GM19372 (cell line): ENCODE results near the gene RBP3.

Experiments used
- ATAC-seq: cut with Tn5 transposase; IDR thresholded peaks from one replicate; pipeline ENCODE4 v1.9.1; 2021; ENCODE audit warnings: mild to moderate bottlenecking, low read depth, moderate library complexity; ENCODE audit not compliant: unreplicated experiment

RBP3 gene

DNA sequence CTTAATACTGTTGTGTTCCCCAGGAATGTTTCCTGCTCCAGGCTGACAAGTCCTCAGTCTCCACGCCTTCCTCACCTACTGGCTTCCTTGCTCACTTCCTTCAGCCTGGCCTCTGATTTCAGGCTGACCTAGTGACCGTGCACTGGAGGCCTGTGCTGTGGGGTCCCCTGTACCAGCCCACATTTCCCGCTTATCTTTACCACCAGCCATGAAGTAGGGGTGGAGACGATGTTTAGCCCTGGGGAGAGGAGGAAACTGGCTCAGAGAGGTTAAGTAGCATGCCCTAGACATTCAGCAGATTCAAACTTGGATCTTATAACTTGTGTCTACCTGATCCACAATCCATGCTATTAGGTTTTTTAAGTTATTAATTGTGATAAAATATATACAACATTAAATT, 40.7 kb downstream of the RBP3 start:
- ATAC-seq = no peak

DNA sequence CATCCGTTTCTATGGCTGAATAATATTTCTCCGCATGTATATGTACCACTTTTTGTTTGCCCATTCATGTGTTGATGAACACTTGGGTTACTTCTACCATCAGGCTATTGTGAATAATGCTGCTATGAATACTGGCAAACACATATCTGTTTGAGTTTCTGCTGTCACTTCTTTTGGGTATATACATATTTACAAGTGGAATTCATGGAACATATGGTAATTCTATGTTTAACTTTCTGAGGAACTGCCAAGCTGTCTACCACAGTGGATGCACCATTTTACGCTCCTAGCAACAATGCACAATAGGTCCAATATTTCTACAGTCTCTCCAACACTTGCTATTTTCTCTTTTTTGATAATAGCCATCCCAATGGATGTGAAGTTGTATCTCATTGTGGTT, 41.5 kb downstream of the RBP3 start:
- no peak for ATAC-seq

DNA sequence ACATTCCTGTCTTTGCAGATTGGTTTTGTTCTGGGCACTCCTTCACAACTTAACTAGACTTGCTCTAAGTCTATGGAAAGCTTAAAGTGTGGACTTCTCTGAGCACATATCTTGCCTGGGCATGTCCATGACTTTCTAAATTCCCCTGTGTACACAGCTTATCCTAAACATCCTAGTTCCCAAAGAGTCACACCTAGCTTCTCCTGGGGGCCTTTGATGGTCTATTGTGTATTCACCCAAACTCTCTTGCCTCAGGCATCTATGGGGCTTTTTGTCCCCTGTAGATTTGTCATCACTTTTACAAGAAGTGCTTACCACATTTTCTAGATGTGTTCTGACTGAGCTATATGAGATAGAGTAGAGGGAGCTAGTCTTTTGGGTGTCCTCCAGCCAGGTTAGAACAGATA, 48.2 kb downstream of the RBP3 start:
- ATAC-seq = no peak

DNA sequence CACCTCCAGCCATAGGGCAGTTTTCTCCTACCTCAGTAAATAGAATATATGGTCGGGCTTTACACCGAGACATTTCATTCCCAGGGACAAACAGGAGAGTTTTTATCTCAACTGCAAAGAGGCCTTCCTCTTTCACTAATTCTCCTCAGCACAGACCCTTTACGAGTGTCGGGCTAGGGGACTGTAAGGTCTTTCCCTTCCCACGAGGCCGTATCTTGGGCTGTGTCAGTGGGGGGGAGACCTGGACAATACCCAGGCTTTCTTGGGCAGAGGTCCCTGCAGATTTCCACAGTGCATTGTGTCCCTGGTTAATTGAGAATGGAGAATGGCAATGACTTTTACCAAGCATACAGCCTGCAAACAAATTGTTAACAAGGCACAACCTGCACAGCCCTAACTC, 49.1 kb downstream of the RBP3 start:
- no peak for ATAC-seq

DNA sequence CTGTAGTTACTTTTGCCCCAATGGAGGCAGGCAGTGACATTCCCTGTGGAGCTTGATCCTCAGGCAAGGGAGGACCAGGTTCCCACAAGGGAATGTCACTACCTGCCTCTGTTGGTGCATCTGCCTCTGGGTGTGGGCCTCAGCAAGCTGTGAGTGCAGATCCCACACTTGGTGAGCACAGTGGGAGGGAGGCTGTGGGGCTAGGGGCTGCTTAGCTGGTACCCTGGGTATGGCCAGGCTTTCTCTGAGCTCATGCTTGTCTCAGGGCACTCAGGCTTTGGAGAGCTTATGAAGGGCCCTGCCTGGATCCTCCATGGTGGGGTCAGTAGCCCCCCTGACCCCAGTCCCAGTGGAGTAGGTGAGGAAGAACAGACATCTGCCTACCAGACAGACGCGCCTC, 52.1 kb downstream of the RBP3 start:
- no peak for ATAC-seq

DNA sequence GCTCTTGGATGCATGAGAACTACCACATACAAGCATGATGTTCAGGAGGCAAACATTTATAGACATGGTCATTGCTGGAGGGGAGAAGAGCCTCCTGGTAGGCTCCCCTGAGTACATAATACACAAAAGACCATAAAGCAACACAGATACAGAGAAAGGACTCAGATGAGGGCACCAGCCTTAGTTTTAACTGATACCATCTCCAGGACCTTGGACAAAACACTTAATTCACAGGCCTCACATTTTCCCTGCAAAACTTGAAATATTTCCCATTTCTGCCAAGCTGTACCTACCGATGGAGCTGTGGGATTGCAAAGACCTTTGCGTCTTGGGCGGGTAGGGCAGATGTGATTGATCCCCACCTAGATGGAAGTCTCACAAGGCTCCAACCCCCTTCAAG, 52.6 kb downstream of the RBP3 start:
- ATAC-seq = no peak

DNA sequence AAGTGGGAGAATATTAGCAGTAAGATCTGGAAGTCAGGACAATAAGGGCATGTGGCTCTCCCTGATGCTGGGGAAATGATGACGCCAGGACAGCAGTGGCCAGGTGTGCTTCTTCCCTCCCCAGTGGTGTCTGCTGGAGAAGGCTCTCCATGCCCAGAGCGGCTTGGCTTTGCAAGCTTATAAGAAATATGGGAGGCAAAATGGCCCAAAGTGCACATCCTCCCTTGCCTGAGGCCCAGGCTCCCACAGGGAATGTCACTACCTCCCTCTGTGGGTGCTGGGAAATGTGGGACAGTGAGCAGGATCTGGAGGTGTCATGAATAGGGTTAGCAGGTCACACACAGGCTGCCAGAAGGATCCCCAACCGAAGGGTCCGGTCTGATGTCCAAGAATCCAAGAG, 53.0 kb downstream of the RBP3 start:
- ATAC-seq = no peak

DNA sequence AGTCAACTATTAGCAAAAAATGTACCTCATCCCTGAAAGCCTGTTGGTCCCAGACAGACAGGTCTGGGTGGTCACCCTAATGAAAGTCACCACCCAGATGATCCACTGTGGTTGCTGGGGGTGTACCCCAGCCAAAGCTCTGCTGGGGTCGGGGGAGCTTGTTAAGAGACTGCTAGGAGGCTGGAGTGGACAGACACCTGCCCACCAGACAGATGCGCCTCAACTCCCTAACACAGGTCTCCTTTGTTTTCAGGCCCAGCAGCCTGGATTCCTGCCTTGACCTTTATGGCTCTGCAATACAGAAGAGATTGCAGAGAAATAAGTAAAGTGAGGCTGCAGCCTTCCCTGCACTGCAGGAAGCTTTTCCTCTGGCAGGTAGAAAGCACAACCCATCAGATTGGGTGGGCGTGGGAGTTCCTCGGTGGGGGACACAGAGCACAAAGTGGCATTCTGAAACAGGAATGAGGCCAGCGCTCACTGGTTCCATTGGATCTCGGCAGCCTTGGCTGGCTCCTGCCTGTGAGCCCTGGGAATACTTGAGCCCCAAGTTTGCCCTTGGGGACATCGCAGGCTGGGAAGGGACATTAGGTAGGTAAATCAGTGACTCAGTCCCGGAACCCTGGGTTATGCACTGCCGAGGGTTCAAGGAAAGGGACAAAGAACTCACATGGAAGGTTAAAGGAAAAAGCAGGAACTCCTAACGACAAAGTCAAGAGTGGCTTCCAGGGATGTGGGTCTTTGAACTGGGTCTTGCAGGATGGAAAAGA, 53.9 kb downstream of the RBP3 start:
- ATAC-seq = no peak

DNA sequence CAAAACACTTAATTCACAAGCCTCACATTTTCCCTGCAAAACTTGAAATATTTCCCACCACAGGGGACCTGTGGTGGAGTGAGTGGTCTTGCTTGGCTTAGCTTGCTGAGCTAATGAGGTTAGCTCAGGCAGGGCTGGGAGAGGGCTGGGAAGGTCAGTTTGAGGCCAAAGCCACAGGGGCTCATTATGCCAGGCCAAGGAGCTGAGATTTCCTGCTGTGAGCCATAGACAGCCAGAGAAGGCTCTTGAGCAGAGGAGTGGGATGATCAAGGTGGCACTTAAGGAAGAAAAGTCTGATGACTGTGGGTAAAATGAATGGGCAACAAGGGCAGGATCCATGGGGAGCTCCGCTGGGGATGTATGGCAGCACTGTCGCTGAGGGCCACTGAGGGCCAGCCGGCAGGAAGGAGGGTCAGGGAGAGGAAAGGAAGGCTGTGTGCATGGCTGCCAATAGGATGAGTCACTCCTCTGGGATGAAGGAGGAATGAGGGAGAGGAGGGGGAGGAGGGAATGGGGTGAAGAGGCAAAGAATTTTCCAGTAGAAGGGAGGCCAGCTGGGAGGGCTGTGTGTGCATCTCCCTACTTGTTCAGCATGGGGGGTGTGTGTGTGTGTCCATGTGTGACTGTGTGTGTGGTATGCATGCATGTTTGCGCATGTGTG, 54.6 kb downstream of the RBP3 start:
- ATAC-seq = no peak

DNA sequence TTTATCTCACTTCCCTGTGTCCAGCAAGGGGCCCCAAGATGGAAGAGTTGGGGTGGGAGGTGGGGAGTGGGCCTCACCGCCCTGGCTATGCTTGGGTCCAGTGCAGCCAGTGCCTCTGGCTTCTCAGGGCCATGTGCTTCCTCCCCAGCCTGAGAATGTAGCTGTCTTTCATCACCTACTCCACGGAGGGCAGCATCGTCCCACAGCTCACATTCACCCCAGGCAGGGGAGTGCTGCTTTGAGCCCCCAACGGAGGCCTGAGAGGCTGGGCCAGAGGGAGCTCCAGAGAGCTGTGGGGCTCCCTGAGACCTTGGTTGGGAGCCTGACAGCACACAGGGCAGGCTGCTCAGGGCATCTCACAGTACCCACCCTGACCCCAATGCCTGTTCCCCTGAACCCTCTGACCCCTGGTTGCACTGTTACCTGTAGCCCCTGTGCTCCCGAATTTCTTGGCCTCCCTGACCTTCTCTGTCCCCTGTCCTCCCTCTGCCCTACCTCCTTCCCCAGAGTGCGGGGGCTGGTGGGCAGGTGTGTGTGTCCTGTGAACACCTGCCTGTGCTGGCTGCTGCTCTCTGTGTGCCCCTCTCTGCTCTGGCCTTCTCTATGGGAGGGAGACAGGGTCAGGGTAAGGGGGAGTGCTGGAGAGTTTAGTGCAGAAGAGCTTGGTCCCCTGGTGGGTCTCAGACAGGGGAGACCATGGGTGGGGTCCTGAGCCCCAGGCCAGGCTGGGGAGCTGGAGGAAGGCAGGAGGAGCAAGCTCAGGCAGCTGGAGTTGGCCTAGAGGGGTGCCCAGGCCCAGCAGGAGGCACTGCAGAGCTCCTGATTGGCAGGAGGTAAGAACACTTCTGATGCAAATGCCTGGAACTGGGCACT, 55.5 kb downstream of the RBP3 start:
- ATAC-seq = no peak

DNA sequence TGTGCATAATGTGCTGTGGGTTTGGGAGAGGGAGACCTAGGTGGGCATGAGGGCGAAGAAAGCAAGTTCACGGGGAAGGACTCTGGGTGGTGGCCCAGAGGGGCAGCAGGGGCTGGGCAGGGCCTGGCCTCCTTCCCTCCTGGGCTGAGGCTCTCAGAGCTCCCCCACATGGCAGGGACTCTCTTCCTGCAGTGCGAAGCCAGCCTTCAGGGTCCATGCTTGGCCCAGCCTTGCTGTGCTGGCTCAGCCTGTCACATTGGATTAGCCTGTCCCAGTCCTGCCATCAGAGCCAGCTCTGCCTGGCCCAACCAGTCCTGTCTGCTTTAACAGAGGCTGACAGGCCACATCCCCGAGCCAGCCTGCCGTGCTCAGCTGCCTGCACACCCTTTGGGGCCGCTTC, 56.3 kb downstream of the RBP3 start:
- ATAC-seq = no peak

DNA sequence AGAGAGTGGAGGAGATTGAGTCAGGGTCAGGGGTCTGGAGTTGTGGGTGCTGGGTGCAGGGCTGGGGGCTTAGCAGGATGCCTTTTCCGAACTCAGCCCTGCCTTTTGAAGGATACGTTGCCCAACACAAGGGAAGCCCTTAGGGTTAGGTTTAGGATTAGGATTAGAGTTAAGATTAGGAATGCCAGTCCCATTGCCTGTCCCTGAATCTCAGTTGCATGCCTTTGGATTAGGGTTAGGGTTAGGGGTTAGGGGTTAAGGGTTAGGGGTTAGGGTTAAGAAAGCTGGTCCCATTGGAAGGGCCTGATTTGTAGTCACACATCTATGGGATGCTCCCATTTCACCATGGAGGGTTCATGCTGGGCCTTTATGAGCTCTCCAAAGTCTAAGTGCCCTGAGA, 56.8 kb downstream of the RBP3 start:
- ATAC-seq = no peak

DNA sequence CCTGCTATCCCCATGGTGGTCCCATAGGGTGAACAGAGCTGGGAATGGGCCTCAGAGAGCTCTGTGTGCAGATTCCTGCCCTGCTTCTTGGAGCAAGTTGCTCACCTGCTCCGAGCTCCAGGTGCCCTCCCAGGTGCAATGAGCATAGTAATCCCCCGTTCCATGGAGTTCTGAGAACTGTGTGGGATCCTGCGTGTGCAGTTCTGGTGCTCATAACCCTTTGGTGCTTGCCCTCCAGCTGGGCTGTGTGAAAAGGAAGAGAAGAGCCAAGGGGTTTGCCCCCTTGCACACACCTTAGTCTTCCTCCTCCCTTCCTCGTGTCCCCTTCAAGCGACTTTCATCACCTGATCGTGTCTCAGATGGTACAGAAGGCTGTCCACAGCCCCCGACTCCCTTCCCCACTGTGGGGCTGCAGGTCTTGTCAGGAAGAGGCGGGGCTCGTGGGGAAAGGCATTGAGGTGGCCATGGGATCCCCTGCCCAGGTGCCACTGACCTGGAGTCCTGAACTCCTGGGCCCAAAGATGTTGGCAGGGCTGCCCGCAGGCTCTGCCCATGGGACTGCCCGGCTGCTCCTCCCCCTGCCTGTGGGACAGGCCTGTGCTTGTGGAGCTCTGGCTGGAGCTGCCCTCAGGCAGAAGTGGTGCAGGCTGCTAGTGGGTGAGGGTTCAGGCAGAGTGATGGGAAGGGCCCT, 57.8 kb downstream of the RBP3 start:
- ATAC-seq = no peak

DNA sequence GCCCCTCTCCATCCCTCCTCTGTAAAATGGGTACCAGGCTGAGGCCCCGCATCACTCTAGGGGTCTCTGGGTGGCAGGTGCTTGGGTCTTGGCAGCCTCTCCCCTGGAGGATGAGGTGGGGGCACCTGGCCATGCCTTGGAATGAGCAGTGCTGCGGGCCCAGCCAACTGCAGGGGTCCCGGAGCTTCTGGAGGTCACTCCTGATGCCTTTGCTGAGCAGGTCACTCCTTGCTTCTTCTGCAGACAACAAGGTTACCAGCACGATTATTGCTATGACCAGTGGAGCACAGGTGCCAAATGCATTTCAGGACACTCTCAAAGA, 58.3 kb downstream of the RBP3 start:
- ATAC-seq = no peak

DNA sequence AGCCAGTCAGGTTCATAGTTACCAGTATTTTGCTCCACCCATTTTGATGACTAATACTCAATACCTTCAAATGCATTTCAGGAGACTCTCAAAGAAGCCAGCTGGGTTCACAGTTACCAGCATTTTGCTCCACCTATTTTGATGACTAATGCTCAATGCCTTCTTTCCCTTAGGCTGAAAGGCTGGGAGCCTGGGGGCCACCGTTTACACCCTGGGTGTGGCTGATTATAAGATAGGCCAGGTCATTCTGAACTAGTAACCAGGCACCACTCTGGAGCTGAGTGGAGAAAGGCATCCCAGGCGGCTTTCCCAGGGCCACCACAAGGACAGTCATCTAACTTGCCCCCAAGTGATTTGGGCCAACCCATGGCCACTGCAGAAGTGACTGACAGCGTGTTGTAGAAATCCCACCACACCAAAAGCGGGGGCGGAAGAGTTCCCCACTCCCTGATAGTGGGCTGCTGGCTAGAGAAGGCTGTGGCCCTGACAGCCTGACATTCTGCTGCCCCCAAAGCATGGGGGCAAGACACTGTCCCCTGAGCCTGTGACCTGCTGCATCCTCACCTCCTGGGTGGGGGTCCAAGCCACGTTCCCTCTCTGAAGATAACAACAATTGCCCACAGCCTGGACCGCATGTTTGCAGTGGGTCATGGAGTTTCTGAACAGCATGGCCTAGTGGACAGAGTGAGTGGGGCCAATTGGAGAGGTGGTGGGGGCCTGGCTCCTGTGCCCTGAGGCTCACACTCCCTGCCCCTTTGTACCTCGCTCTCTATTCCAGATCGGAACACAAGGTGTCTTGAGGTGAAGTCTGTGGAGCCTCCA, 58.9 kb downstream of the RBP3 start:
- ATAC-seq = no peak
